Endothelial cell of umbilical vein (primary cell): ENCODE data around the gene EPB41L1. TPM values are rescaled to one million over a fixed set of nuclear protein-coding genes. Genes with fewer than 3 reads are reported as not detected.

ENCODE experiments used
- BruUV-seq: library from RNA; stranded (reverse); fragments of 400-500 nt; replicated peaks from 2 replicates; lab custom pipeline; 2021; lab: Mats Ljungman, UMichigan
- CTCF ChIA-PET: fragments of 300-600, 350-600 bp; sonication (Branson Sonifier 250); formaldehyde crosslinking; loops from one replicate; lab custom pipeline; 2021; ENCODE audit warnings: antibody characterized with exemption, inconsistent platforms; lab: Charles Lee
- POLR2A ChIA-PET: fragments of 300-600, 350-600 bp; sonication (Branson Sonifier 250); formaldehyde crosslinking; loops from one replicate; lab custom pipeline; 2021; ENCODE audit warnings: antibody characterized with exemption, inconsistent platforms; lab: Charles Lee
- DNase-seq: peaks from one replicate; pipeline ENCODE4 v3.0.0-alpha.2; 2011; ENCODE audit warnings: low read depth, low spot score
- FAIRE-seq: peaks from 2 replicates; lab custom pipeline; 2011; peaks lifted over from hg19 to GRCh38; lab: Jason Lieb, UNC
- H2AFZ ChIP-seq: 2 replicates; pipeline ENCODE4 v1.6.0; 2012; ENCODE audit warnings: low read depth, low read length, control low read depth, inconsistent platforms
- H3K27ac ChIP-seq: 2 replicates; pipeline ENCODE4 v1.5.1; 2011; ENCODE audit warnings: low read depth, mild to moderate bottlenecking, control low read depth, low read length, moderate library complexity; ENCODE audit not compliant: insufficient read depth
- H3K27me3 ChIP-seq, 2 experiments: 2 replicates each; pipeline versions ENCODE4 v1.6.0 to v1.6.1; 2011; ENCODE audit warnings: low read length in 2 of 2, mixed read lengths in 1 of 2; ENCODE audit not compliant: control insufficient read depth in 2 of 2, insufficient read depth in 2 of 2
- H3K36me3 ChIP-seq, 2 experiments: 2 replicates in 1 of 2; 3 replicates in 1 of 2; pipeline ENCODE4 v1.5.1; 2011; ENCODE audit warnings: low read length in 2 of 2, mild to moderate bottlenecking in 1 of 2, moderate library complexity in 1 of 2; ENCODE audit not compliant: control insufficient read depth in 2 of 2, insufficient read depth in 2 of 2; ENCODE audit errors: extremely low read depth in 1 of 2
- H3K4me1 ChIP-seq: 3 replicates; pipeline ENCODE4 v1.5.1; 2011; ENCODE audit warnings: mild to moderate bottlenecking, low read length; ENCODE audit not compliant: control insufficient read depth, insufficient read depth; ENCODE audit errors: extremely low read depth
- H3K4me2 ChIP-seq: 2 replicates; pipeline ENCODE4 v1.6.1; 2011; ENCODE audit warnings: low read length, control low read depth, mixed read lengths; ENCODE audit not compliant: insufficient read depth
- H3K4me3 ChIP-seq, 3 experiments: fragments of 200-600 bp in 1 of 3; sonication (generic), shearing (Covaris generic) in 1 of 3; replicated peaks in 1 of 3; 2 replicates each; pipeline ENCODE4 v1.5.1; 2011 to 2016; ENCODE audit warnings: control low read depth in 3 of 3, low read length in 3 of 3, mild to moderate bottlenecking in 2 of 3, inconsistent platforms in 1 of 3, low read depth in 1 of 3, moderate library complexity in 1 of 3; ENCODE audit not compliant: insufficient read depth in 1 of 3
- H3K79me2 ChIP-seq: 2 replicates; pipeline ENCODE4 v1.6.0; 2012; ENCODE audit warnings: low read length, inconsistent platforms; ENCODE audit not compliant: control insufficient read depth, insufficient read depth
- H3K9ac ChIP-seq: replicated peaks from 2 replicates; pipeline ENCODE3; 2011; ENCODE audit warnings: low read length, control low read depth; ENCODE audit not compliant: insufficient read depth; ENCODE audit errors: extremely low read depth
- H3K9me1 ChIP-seq: replicated peaks from 3 replicates; pipeline ENCODE4 v1.6.0; 2011; ENCODE audit warnings: mild to moderate bottlenecking, low read length; ENCODE audit not compliant: control insufficient read depth, insufficient read depth; ENCODE audit errors: extremely low read depth
- H3K9me3 ChIP-seq: replicated peaks from 2 replicates; pipeline ENCODE4 v1.5.1; 2012; ENCODE audit warnings: low read length, inconsistent platforms; ENCODE audit not compliant: control insufficient read depth, insufficient read depth
- H4K20me1 ChIP-seq: replicated peaks from 2 replicates; pipeline ENCODE3; 2011; ENCODE audit warnings: mild to moderate bottlenecking, low read length; ENCODE audit not compliant: control insufficient read depth, insufficient read depth; ENCODE audit errors: extremely low read depth
- EZH2 ChIP-seq: IDR thresholded peaks from 2 replicates; pipeline ENCODE4 v1.6.1; 2012; ENCODE audit warnings: borderline replicate concordance, low read depth, mild to moderate bottlenecking, moderate library complexity, low read length, inconsistent platforms; ENCODE audit not compliant: severe bottlenecking
- FOS ChIP-seq: IDR thresholded peaks from 2 replicates; pipeline ENCODE4 v1.6.1; 2011; ENCODE audit warnings: mild to moderate bottlenecking, low read length, moderate library complexity, borderline replicate concordance; ENCODE audit not compliant: insufficient read depth
- GATA2 ChIP-seq: IDR thresholded peaks from 2 replicates; pipeline ENCODE4 v1.7.0; 2011; ENCODE audit warnings: low read depth, mild to moderate bottlenecking, moderate library complexity, mixed read lengths, low read length; ENCODE audit not compliant: insufficient read length, insufficient read depth
- JUN ChIP-seq: IDR thresholded peaks from 2 replicates; pipeline ENCODE4 v1.6.1; 2011; ENCODE audit warnings: borderline replicate concordance, low read depth; ENCODE audit not compliant: insufficient read length, insufficient read depth
- MYC ChIP-seq: IDR thresholded peaks from one replicate; pipeline ENCODE4 v1.6.1; 2011; ENCODE audit warnings: mild to moderate bottlenecking, low read depth, low read length
- POLR2A ChIP-seq: IDR thresholded peaks from 2 replicates; pipeline ENCODE4 v1.6.1; 2012; ENCODE audit warnings: low read depth, mild to moderate bottlenecking, control low read depth, low read length
- POLR2AphosphoS5 ChIP-seq: IDR thresholded peaks from 2 replicates; pipeline ENCODE4 v1.6.1; 2012; ENCODE audit warnings: low read depth, mild to moderate bottlenecking, control low read depth, low read length, moderate library complexity; ENCODE audit not compliant: insufficient read depth
- dilution Hi-C: fragments of 300-500 bp; cut with MboI; formaldehyde crosslinking; loops from one replicate; pipeline ENCODE4 v1.15.0; 2019; ENCODE audit warnings: low sequenced_read_pairs; ENCODE audit not compliant: extremely low pct_ligation_motif_present
- intact Hi-C: fragments of 100-400 bp; cut with micrococcal nuclease; formaldehyde crosslinking; loops from one replicate; pipeline ENCODE4 v1.10.0; 2022
- polyA plus RNA-seq, 4 experiments: library from polyadenylated mRNA; depleted of rRNA in 3 of 4; stranded (reverse) in 3 of 4; unstranded in 1 of 4; fragments of >200 nt; gene quantifications; 2 replicates each; pipeline versions ENCODE4 v1.2.1 to v1.2.3, GENCODE V29; 2011 to 2012; ENCODE audit warnings: missing spikeins in 1 of 4
- total RNA-seq: library from RNA; stranded (reverse); gene quantifications from 2 replicates; pipeline ENCODE4 v1.2.3, GENCODE V29; 2021
- TF ChIP-seq, protein P1 (sequence below): IDR thresholded peaks from 2 replicates; pipeline ENCODE4 v1.6.1; 2011; ENCODE audit not compliant: insufficient read depth, insufficient read length
- TF ChIP-seq, protein P2 (sequence below), 2 donors: IDR thresholded peaks; 1 replicate in 1 of 2; 2 replicates in 1 of 2; pipeline ENCODE4 v1.5.1; 2011; ENCODE audit warnings: low read length in 2 of 2, mild to moderate bottlenecking in 2 of 2, moderate library complexity in 2 of 2, control low read depth in 1 of 2, inconsistent platforms in 1 of 2, low read depth in 1 of 2; ENCODE audit not compliant: insufficient read depth in 1 of 2; ENCODE audit errors: extremely low read depth in 1 of 2

The EPB41L1 gene
- total and polyA plus RNA-seq, 2 donors (not counting 3 experiments of a cell fraction or from before 2014, with no cell fraction given) = 6.1 to 12.2 TPM

DNA sequence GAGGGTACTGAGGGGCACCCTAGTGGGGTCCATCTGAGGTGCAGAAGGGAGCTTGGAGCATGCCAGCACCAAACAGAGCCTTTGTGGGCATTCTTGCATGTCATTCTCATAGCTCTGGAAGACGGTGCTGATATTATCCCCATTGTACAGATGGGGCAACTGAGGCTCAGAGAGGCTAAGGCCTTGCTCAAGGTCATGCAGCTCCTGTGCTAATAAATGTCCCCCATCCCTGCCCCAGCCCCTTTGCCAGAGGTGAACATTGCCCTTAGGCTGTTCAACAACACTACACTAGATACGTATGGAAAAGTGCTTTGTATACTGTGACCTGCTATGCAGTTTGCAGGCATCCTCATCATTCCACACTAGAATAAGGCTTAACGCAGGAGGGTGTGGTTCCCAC is 5.5 kb upstream of the EPB41L1 start:
- no peak overlapping the region for H2AFZ ChIP-seq
- no peaks in the 10 kb centered on the region for H4K20me1 ChIP-seq
- H3K4me1 ChIP-seq = peaks cover 15% of the 10 kb centered on the region
- no peaks in the 10 kb centered on the region for H3K27me3 ChIP-seq
- intact Hi-C loops = no loop called here
- H3K79me2 ChIP-seq = no peaks in the 10 kb centered on the region
- H3K9ac ChIP-seq = no peak overlapping the region
- no peak overlapping the region for H3K4me3 ChIP-seq
- no peaks in the 10 kb centered on the region for H3K9me1 ChIP-seq
- TF ChIP-seq GATA2 (no peak), POLR2A (no peak), JUN (no peak), FOS (no peak), EZH2 (no peak), MYC (no peak), POLR2AphosphoS5 (no peak)
- TF ChIP-seq, protein P1, sequence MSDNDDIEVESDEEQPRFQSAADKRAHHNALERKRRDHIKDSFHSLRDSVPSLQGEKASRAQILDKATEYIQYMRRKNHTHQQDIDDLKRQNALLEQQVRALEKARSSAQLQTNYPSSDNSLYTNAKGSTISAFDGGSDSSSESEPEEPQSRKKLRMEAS = no peak
- TF ChIP-seq, protein P2, sequence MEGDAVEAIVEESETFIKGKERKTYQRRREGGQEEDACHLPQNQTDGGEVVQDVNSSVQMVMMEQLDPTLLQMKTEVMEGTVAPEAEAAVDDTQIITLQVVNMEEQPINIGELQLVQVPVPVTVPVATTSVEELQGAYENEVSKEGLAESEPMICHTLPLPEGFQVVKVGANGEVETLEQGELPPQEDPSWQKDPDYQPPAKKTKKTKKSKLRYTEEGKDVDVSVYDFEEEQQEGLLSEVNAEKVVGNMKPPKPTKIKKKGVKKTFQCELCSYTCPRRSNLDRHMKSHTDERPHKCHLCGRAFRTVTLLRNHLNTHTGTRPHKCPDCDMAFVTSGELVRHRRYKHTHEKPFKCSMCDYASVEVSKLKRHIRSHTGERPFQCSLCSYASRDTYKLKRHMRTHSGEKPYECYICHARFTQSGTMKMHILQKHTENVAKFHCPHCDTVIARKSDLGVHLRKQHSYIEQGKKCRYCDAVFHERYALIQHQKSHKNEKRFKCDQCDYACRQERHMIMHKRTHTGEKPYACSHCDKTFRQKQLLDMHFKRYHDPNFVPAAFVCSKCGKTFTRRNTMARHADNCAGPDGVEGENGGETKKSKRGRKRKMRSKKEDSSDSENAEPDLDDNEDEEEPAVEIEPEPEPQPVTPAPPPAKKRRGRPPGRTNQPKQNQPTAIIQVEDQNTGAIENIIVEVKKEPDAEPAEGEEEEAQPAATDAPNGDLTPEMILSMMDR (IDR thresholded peaks at IDR 0.05; ENCODE audit: extremely low read depth in 1 of 2, insufficient read depth in 1 of 2, low read depth in 1 of 2, low read length in 2 of 2) = no peak
- H3K36me3 ChIP-seq = no peaks in the 10 kb centered on the region
- DNase-seq (no peak), FAIRE-seq (no peak)
- H3K9me3 ChIP-seq = no peaks in the 10 kb centered on the region
- H3K27ac ChIP-seq = no peak overlapping the region
- no peak overlapping the region for H3K4me2 ChIP-seq
- no TSS peak for BruUV-seq
- dilution Hi-C loops = no loop called here
- CTCF ChIA-PET = interaction anchor here (1.2 to 24.9 kb wide), 4 partner anchors 11 to 195 kb away, joined by 3 to 1267 read pairs (median 11); partner anchors contain the start of gene SCAND1
- POLR2A ChIA-PET = no interaction called here
